ENCODE measurements around the gene ELOA. TPM values are rescaled to one million over a fixed set of nuclear protein-coding genes. Genes with fewer than 3 reads are reported as not detected.
"Not testable (repeated sequence)": the region's sequence is repeated elsewhere in the genome, so short reads cannot be mapped to it uniquely, and the experiment has no call there.

ELOA gene
- total RNA-seq, 1 experiment from 2014 or later, result 32.4 TPM

DNA sequence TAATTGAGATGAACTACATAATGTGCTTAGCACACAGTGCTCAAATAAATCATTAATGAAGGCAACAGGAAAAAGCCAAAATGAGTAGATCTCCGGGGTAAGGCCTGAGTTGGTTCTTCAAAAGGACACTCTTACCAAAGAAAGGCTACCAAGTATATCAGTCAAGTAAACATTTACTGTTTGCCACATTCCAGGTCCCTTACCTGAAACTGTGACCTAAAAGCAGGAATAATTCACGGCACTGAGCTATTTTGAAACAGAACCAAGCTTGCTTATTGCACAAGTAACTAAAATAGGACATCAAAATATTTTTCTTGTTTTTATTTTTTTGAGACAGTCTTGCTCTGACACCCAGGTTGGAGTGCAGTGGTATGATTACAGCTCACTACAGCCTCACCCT is 32.9 kb downstream of the ELOA start:
- H3K27me3 Mint-ChIP-seq (ENCODE audit: unreplicated experiment), result no peaks in the 10 kb centered on the region
- H3K9me3 Mint-ChIP-seq (ENCODE audit: low read depth, unreplicated experiment), result no peaks in the 10 kb centered on the region
- DNase-seq, result no peak
- H3K36me3 Mint-ChIP-seq (ENCODE audit: insufficient read depth, unreplicated experiment), result peaks cover 24% of the 10 kb centered on the region
- no peak overlapping the region for H3K4me3 Mint-ChIP-seq (ENCODE audit: low read depth, unreplicated experiment)
- no peak overlapping the region for H3K27ac Mint-ChIP-seq (ENCODE audit: unreplicated experiment)
- H3K4me1 Mint-ChIP-seq (ENCODE audit: low read depth, unreplicated experiment), result peaks cover 21% of the 10 kb centered on the region
- CTCF ChIA-PET, result no interaction called here
- no TSS peak for BruUV-seq (replicated peaks)
- TF ChIP-seq CTCF (IDR thresholded peaks at IDR 0.05; ENCODE audit: unreplicated experiment), result no peak
- intact Hi-C loops (cut with micrococcal nuclease; ENCODE audit: unreplicated experiment), result no loop called here

GRCh38 chr1:23777979-23778814 is 34.9 kb downstream of the ELOA start, which contains the start of gene PITHD1:
Gene PITHD1 (plus strand): TSS chr1:23778418. CDS start chr1:23778516, 98 bp downstream.
- no peak for TF ChIP-seq CTCF (IDR thresholded peaks at IDR 0.05; ENCODE audit: unreplicated experiment)
- H3K9me3 Mint-ChIP-seq (ENCODE audit: low read depth, unreplicated experiment), result no peaks in the 10 kb centered on the region
- peaks cover 21% of the 10 kb centered on the region for H3K4me1 Mint-ChIP-seq (ENCODE audit: low read depth, unreplicated experiment)
- H3K4me3 Mint-ChIP-seq (ENCODE audit: low read depth, unreplicated experiment), result peak within 1 kb of the TSS; percentile 74
- H3K27me3 Mint-ChIP-seq (ENCODE audit: unreplicated experiment), result no peaks in the 10 kb centered on the region
- peak; percentile 65 for DNase-seq
- BruUV-seq (replicated peaks), result no TSS peak
- peaks cover 24% of the 10 kb centered on the region for H3K36me3 Mint-ChIP-seq (ENCODE audit: insufficient read depth, unreplicated experiment)
- CTCF ChIA-PET, result interaction anchor here (0.7 to 1.0 kb wide), 3 partner anchors 11 to 139 kb away, joined by 3 to 7 read pairs (median 5); no protein-coding TSS in a partner anchor
- peak within 1 kb of the TSS; percentile 68 for H3K27ac Mint-ChIP-seq (ENCODE audit: unreplicated experiment)
- intact Hi-C loops (cut with micrococcal nuclease; ENCODE audit: unreplicated experiment), result no loop called here

DNA sequence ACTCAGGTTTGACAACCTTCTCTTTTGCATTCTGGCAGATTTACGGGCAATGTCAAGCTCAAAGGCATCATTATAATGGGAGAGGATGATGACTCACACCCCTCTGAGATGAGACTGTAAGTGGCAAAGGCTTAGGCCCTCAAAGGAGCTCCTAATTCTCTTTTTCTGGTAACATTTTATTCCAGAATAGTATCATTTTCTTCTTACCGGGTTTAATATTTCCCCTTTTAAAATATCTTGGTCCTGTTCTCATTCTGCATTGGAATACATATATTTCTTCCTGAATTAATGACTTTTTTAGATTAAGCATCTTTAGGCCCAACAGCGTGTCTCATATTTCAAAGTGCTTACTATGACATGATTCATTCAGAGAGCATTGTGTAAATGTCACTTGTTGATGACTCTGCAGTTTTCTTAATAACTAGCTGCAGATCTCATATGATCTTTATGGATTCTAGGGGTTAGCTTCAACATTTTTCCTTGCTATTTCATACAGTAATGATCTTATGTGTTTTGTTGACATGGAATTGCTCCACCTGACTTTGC is 36.6 kb downstream of the ELOA start:
- Mint-ChIP-seq H3K4me1 (ENCODE audit: low read depth, unreplicated experiment) (peaks cover 14% of the 10 kb centered on the region), H3K9me3 (ENCODE audit: low read depth, unreplicated experiment) (no peaks in the 10 kb centered on the region), H3K36me3 (ENCODE audit: insufficient read depth, unreplicated experiment) (peaks cover 24% of the 10 kb centered on the region), H3K4me3 (ENCODE audit: low read depth, unreplicated experiment) (peak overlapping the region; percentile 74), H3K27ac (ENCODE audit: unreplicated experiment) (no peak overlapping the region), H3K27me3 (ENCODE audit: unreplicated experiment) (no peaks in the 10 kb centered on the region)
- CTCF ChIA-PET, result interaction anchor here (0.6 to 1.3 kb wide), 2 partner anchors 13 to 46 kb away, joined by 3 to 4 read pairs; no protein-coding TSS in a partner anchor
- BruUV-seq (replicated peaks), result no TSS peak
- DNase-seq, result no peak
- intact Hi-C loops (cut with micrococcal nuclease; ENCODE audit: unreplicated experiment), result no loop called here
- TF ChIP-seq CTCF (IDR thresholded peaks at IDR 0.05; ENCODE audit: unreplicated experiment), result no peak

GRCh38 chr1:23783141-23783540 is 39.9 kb downstream of the ELOA start:
- BruUV-seq (replicated peaks); H3K9me3 Mint-ChIP-seq (ENCODE audit: low read depth, unreplicated experiment); DNase-seq; H3K4me3 Mint-ChIP-seq (ENCODE audit: low read depth, unreplicated experiment); H3K27ac Mint-ChIP-seq (ENCODE audit: unreplicated experiment); H3K27me3 Mint-ChIP-seq (ENCODE audit: unreplicated experiment); intact Hi-C loops (cut with micrococcal nuclease; ENCODE audit: unreplicated experiment): not testable (repeated sequence)
- CTCF ChIA-PET, result interaction anchor here (0.7 kb wide), 1 partner anchor 104 kb away, joined by 4 read pairs; no protein-coding TSS in a partner anchor
- peaks cover 38% of the 10 kb centered on the region for H3K36me3 Mint-ChIP-seq (ENCODE audit: insufficient read depth, unreplicated experiment)
- peaks cover 13% of the 10 kb centered on the region for H3K4me1 Mint-ChIP-seq (ENCODE audit: low read depth, unreplicated experiment)

All from Calu3 (cell line).